D721Med (cell line): ENCODE data around the gene EPHA4.

Experiments
- DNase-seq: peaks from one replicate; pipeline ENCODE4 v3.0.0; 2011; ENCODE audit warnings: low spot score; ENCODE audit not compliant: insufficient read length
- FAIRE-seq: peaks from 2 replicates; lab custom pipeline; 2011; peaks lifted over from hg19 to GRCh38; lab: Jason Lieb, UNC
- TF ChIP-seq, protein P1 (sequence below): IDR thresholded peaks from 2 replicates; pipeline ENCODE4 v1.5.1; 2012; ENCODE audit warnings: mild to moderate bottlenecking, control low read depth; ENCODE audit not compliant: insufficient read depth; ENCODE audit errors: missing control alignments

The EPHA4 gene

DNA sequence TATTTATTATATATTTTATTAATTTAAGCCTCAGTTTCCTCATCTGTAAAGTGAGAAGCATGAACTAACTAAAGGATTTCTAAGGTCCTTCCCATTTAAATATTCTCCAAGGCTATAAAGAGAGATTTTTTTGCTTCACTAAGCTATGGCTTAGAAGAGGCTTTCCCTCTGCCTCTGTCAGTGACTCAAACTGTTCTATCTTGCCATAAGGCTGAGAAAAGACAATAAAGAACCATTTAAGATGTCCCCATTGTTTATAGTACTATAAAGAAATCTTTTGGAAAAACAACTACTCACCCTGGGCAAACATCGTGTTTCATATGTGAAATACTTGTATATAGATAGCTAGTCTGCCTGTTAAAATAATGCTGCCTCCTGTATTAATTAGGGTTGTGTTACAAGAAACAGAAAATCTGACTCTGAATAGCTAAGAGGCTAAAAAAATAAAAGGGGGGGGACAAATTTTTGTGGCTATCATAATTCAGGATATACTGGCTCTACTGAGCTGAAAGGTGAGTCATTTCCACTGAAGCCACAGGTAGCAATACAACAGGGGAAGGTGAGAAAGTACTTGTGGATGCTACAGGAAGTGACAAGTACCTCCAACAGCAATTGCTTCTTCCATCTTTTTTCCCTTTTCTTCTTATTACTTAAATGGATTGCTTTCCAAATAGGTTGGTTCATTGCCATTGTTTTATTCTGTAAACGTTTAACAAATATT is 25.4 kb downstream of the EPHA4 start:
- TF ChIP-seq, protein P1, sequence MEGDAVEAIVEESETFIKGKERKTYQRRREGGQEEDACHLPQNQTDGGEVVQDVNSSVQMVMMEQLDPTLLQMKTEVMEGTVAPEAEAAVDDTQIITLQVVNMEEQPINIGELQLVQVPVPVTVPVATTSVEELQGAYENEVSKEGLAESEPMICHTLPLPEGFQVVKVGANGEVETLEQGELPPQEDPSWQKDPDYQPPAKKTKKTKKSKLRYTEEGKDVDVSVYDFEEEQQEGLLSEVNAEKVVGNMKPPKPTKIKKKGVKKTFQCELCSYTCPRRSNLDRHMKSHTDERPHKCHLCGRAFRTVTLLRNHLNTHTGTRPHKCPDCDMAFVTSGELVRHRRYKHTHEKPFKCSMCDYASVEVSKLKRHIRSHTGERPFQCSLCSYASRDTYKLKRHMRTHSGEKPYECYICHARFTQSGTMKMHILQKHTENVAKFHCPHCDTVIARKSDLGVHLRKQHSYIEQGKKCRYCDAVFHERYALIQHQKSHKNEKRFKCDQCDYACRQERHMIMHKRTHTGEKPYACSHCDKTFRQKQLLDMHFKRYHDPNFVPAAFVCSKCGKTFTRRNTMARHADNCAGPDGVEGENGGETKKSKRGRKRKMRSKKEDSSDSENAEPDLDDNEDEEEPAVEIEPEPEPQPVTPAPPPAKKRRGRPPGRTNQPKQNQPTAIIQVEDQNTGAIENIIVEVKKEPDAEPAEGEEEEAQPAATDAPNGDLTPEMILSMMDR = no peak
- FAIRE-seq (no peak), DNase-seq (no peak)

DNA sequence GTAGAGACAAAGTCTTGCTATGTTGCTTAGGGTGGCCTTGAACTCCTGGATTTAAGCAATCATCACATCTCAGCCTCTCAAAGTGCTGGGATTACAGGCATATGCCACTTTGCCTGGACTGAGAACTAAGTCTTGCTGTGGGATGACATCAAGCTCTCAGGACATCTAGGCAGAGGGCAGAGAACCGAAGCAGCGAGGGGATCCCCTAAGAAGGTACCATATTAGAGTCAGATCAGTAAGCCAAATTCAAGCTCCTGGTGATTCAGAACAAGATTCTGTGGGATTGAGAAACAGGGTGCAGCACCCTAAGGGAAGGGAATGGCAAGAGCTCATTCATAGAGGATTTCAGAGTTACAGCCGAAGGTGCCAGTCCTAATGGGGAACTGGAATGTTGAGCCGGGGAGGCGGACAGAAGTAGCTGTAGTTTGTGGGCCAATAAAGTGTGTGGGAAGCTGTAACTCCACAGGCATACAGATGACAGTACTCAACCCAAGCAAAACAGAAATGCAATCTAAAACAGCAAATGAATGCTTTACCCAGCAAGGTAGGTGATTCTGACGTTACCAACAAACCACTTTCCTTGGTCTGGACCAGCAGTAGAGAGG is 30.9 kb downstream of the EPHA4 start:
- no peak for FAIRE-seq
- TF ChIP-seq, protein P1 = no peak

DNA sequence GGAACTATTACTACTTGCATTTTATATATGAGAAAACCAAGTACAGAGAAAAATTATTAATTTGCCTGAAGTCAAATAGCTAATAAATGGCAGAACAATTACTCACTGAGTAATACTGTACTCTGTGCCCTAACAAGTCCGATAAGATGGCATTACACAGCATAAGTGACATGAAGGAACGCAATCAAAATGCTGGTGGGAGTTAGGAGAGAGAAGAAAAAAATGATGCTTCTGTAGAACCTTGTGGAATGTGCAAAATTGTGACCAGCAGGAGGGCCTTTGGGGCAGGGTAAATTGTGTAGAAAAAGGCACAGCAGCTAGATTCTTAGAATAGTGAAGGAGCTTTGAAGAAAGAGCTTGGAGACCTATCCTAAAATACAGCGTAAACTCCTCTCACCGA is 32.9 kb downstream of the EPHA4 start:
- TF ChIP-seq, protein P1 = no peak
- no peak for FAIRE-seq
- DNase-seq = no peak

More for the DNA sequence above, 30.9 kb downstream of the EPHA4 start:
- DNase-seq = no peak

DNA sequence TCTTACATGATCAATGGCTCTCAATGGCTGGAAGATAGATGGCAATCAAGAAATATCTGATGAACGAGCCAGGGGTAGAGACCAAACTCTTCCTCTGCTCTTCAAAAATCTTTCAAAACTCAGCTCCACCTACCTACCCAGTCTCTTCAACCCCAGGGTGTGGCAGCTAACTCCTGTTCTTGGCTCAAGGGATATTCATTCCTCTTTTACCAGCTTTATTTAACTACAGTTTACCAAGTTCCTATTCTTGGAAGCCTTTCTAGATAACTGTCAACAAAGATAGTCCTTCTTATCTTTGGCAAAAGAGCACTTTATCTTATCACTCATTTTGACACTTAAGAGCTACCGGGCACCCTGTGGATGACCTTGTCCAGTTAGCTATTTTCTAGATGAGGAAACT is 36.3 kb downstream of the EPHA4 start:
- DNase-seq (no peak), FAIRE-seq (no peak)

DNA sequence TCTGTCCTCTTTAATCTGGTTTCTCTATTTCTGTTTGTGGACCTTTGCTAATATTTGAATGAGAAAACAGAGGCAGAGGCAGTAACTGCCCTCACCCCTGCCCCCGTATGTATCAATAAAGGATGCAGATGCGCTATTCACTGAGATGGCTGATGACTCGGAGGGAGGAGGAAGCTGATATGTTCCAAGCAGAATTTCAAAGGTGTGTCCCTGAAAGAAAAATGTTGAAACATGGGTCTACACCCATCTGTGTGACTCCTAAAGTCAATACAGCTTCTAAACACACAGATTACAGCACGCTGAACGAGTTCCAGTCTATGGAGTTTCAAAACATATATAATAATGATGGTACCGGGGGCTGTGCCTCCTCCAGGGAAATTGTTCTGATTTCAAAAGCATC is 38.8 kb downstream of the EPHA4 start:
- DNase-seq = no peak
- FAIRE-seq = no peak
- TF ChIP-seq, protein P1 = no peak

More for the DNA sequence above, 36.3 kb downstream of the EPHA4 start:
- TF ChIP-seq, protein P1 = no peak

DNA sequence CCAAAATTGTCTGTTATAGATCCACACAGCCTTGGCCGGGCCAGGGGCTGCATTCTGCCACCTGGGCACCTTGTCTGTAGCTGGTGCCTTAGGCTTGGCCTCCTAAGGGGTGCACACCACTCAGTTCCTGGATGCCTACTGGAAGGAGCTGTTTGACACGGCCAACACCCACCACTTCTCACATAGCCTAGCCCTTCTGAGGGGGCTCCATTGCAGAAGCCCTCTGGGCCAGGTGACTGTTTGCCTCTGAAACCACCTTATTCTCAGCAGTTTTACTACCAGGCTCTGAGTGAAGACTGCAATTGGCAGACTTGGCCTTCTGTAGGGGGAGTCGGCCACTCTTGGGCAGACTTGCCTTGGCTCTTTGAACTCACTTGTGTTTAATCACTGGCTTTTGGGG is 39.5 kb downstream of the EPHA4 start:
- no peak for DNase-seq
- FAIRE-seq = no peak
- TF ChIP-seq, protein P1 = no peak

DNA sequence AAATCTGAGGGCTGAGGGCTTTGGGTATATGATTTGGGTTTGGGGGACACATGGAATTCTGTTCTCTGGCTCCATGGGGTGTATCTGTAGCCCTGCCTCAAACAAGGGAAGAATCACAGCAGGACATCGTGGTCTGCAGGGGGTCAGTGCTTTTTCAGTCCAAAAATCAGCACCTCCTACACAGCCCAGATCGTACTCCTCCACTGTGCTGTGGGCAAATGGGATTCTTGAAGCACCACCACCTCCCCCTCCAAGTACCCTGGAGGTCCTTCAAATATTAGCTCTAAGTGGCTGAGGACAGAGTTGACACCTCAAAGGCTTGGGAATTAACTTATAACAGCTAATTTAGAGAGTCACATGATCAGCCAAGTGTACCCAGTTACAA is 41.5 kb downstream of the EPHA4 start:
- DNase-seq (no peak), FAIRE-seq (no peak)
- TF ChIP-seq, protein P1 = no peak
